Esophagus (tissue), 2 donors: ENCODE measurements around the gene AOPEP. TPM values are rescaled to one million over a fixed set of nuclear protein-coding genes. Genes with fewer than 3 reads are reported as not detected.

ENCODE experiments used
- H3K27ac ChIP-seq, 2 donors: one replicate each; pipeline ENCODE4 v1.5.1; 2013; ENCODE audit warnings: low read depth in 2 of 2, mild to moderate bottlenecking in 2 of 2, inconsistent platforms in 1 of 2, low read length in 1 of 2, moderate library complexity in 1 of 2
- H3K27me3 ChIP-seq, 2 donors: one replicate each; pipeline ENCODE4 v1.6.1; 2013; ENCODE audit warnings: low read length in 2 of 2, control low read depth in 1 of 2, mild to moderate bottlenecking in 1 of 2; ENCODE audit not compliant: insufficient read depth in 2 of 2, control insufficient read depth in 1 of 2
- H3K36me3 ChIP-seq, 2 donors: one replicate each; pipeline ENCODE4 v1.6.1; 2013; ENCODE audit warnings: low read length in 1 of 2; ENCODE audit not compliant: control insufficient read depth in 2 of 2, insufficient read depth in 2 of 2
- H3K4me1 ChIP-seq, 2 donors: one replicate each; pipeline ENCODE4 v1.6.1; 2013; ENCODE audit warnings: low read length in 1 of 2; ENCODE audit not compliant: control insufficient read depth in 2 of 2, insufficient read depth in 2 of 2
- H3K4me3 ChIP-seq, 2 donors: one replicate each; pipeline ENCODE4 v1.5.1; 2013; ENCODE audit warnings: low read length in 2 of 2, mild to moderate bottlenecking in 2 of 2, low read depth in 1 of 2, moderate library complexity in 1 of 2
- H3K9me3 ChIP-seq, 2 donors: one replicate each; pipeline ENCODE4 v1.6.1; 2013; ENCODE audit warnings: mild to moderate bottlenecking in 2 of 2, low read depth in 1 of 2, low read length in 1 of 2, moderate library complexity in 1 of 2; ENCODE audit not compliant: control insufficient read depth in 2 of 2, insufficient read depth in 1 of 2
- WGBS, 2 donors: extraction: QIAGEN DNeasy Blood & Tissue Kit; methylation state at CpG; one replicate each; pipeline ENCODE4 v1.1.7; 2013; 5-methylcytosine and 5-hydroxymethylcytosine counted together
- polyA plus RNA-seq, 2 donors: library from polyadenylated mRNA; stranded (reverse); fragments of 200-250 nt; gene quantifications; one replicate each; pipeline ENCODE4 v1.2.3, GENCODE V29; 2013
- donor health status: healthy with polysubstance abuse.
- donor health status: Bipolar disorder and iron deficiency.

AOPEP gene
- polyA plus RNA-seq, 2 donors: 99.6 to 111 TPM

DNA sequence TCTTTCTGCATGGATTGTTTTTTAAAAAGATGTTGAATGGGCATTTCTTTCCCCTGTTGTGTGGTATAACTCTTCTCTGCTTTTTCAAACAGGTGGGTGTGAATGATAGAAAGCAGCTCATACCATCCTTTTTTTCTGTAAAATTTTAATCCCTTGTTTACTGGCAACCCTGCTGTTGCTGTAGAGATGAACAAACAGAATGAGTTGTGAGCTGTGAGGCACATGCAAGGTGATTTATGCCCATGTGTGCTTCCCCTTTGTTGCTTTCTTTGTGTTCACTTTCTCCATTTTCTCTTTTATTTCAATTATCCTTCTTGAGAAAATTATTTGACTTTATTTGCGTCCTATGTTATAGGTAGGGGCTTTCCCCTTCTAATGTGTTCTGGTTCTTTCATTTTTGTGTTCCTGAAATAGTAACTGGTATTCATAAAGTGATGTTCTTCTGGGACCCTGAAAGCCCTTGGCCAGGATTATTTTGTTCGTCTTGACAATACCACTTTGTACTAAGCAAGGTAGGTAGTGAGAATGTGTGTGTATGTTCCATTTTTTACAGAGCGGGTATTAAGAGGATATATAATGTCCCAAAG, 79.9 kb downstream of the AOPEP start:
- 71 to 76% methylated on average over 3 of the region's 3 CpGs for WGBS, 2 donors
- peaks cover 2 to 8% of the 10 kb centered on the region in 2 donors for H3K4me1 ChIP-seq

DNA sequence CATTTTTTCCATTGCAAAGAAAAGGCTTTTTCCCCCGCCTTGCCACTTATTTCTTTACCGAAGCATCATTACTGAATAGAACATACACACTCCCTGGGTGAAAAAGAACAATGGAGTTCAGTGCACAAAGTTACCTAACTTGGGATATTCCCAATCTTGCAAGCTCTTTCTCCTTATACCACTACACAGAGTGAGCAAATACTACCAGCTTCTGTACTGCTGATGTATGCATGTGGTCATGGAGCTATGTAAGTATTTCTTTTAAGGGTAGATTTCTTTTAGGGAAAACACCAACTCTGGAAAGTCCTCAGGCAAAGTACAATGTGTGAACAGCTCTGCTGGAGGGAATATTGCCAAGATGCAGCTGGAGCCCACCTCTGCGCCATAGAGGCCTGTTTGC, 81.1 kb downstream of the AOPEP start:
- Histone ChIP-seq H3K4me1 (peaks cover 2 to 8% of the 10 kb centered on the region in 2 donors), H3K4me3 (no peak overlapping the region), H3K36me3 (peaks cover 4% of the 10 kb centered on the region in 2 donors), H3K27me3 (no peaks in the 10 kb centered on the region), H3K27ac (no peak overlapping the region), H3K9me3 (no peaks in the 10 kb centered on the region)
- WGBS, 2 donors: 82 to 96% methylated on average over 3 of the region's 3 CpGs

More for the DNA sequence above, 79.9 kb downstream of the AOPEP start:
- Histone ChIP-seq H3K27me3 (no peaks in the 10 kb centered on the region), H3K36me3 (peaks cover 4% of the 10 kb centered on the region in 2 donors), H3K27ac (peak overlapping the region; percentile 68 to 71), H3K9me3 (no peaks in the 10 kb centered on the region), H3K4me3 (no peak overlapping the region)

DNA sequence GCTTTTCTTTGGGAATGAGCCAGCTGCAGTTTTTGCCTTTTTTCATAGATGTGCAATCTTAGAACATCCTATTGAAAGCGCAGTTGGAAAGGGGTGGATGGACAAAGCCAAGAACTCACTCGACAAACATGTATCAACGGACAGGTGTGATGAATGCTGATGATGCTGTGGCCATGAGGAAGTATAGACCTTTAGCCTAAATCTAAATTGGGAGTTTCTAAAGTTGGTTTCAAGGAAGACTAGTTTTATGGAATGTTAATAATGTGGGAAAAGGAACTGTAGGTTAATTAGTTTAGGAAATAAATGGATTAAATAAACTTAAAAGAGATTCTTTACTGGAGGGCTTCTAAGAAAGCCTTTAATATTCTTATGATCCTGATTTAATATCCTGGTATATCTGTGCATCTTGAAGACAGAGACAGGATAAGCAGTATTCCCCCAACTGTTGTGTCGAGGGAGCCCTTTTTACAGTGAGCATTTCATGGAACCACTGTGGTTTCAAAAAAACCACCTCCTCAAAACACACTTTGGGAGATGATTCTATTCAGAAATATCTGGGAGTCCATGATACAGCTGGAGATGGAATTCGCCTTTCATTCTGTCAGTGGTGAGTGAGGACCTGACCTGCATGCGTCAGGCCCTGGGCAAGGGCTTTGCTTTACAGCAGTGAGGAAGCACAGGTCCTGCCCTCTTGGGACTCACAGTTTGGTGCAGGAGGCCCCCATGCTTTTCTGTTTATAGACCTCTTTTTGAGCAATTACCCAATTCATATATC, 82.6 kb downstream of the AOPEP start:
- H3K4me1 ChIP-seq: peaks cover 2 to 5% of the 10 kb centered on the region in 2 donors

DNA sequence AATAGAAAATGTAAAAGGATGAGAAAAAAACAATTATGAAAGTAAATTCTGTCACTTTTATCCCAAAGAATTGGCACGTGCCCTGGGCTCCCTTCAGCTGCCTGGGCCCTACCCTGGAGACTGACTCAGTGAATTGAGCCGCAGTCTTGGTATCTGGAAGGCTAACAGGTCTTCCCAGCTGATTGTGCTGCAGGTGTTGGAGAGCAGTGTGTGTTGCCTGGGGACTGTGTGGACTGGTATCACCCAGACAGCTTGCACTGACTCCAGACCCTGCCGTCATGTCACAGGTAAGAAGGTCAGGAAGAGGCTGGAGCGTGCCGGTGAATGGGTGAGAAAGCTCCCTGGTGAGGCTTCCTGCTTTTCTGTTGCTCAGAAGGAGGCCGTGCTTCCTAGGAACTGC, 83.3 kb downstream of the AOPEP start:
- Histone ChIP-seq H3K4me1 (peaks cover 2 to 4% of the 10 kb centered on the region in 2 donors), H3K9me3 (no peaks in the 10 kb centered on the region), H3K4me3 (no peak overlapping the region), H3K27ac (no peak overlapping the region), H3K27me3 (no peaks in the 10 kb centered on the region), H3K36me3 (peaks cover 4% of the 10 kb centered on the region in 2 donors)
- whole genome bisulfite sequencing, 2 donors: 84 to 86% methylated on average over 6 of the region's 6 CpGs

More for the DNA sequence above, 82.6 kb downstream of the AOPEP start:
- no peaks in the 10 kb centered on the region for H3K27me3 ChIP-seq
- WGBS, 2 donors: 95 to 97% methylated on average over 6 of the region's 6 CpGs
- H3K36me3 ChIP-seq: peaks cover 4% of the 10 kb centered on the region in 2 donors
- no peak overlapping the region for H3K4me3 ChIP-seq
- no peaks in the 10 kb centered on the region for H3K9me3 ChIP-seq
- H3K27ac ChIP-seq: no peak overlapping the region

DNA sequence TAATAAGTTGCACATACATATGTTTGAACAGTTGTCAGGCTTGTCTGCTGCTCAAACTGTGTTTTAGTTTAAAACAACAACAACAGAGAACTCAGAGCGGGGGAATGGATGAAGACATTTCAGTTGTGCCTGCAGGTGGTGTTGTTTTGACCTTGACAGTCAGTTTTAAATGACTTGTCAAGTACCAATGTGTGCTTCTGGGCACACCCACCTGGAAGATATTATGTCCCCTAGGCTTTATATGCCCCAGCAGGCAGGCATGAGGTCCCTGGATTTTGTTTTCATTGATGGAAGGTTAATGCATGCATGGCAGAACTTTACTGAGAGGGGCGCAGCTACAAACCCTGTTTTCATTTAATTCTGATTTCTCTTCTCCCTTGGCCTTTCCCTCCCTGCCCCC, 84.6 kb downstream of the AOPEP start:
- Histone ChIP-seq H3K27ac (no peak overlapping the region), H3K4me3 (no peak overlapping the region), H3K4me1 (peaks cover 2 to 3% of the 10 kb centered on the region in 2 donors), H3K9me3 (no peaks in the 10 kb centered on the region), H3K27me3 (no peaks in the 10 kb centered on the region), H3K36me3 (peaks cover 4% of the 10 kb centered on the region in 2 donors)
- WGBS, 2 donors: 81 to 91% methylated on average over 2 of the region's 2 CpGs

DNA sequence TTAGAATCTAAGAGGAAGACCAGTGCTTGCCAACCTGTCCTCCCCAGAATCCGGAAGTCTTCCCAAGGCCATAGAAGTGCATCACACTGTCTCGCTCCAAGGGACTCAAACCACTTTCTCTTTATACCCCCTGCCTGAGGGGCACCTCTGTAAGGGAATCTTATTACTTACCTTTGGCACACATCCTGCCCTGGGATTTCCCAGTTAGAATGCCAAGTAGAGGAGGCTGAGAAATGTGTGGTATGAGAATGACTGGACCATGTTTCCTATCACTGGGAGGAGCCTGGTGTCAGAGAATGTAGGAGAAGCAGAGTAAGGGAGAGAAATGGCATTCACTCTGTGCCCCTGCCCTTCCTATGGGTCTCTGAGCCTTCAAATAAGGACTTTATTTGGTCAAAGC, 85.8 kb downstream of the AOPEP start:
- no peak overlapping the region for H3K27ac ChIP-seq
- 68 to 75% methylated on average over 2 of the region's 2 CpGs for WGBS, 2 donors
- no peak overlapping the region for H3K4me3 ChIP-seq
- H3K36me3 ChIP-seq: peaks cover 4% of the 10 kb centered on the region in 2 donors
- H3K27me3 ChIP-seq: no peaks in the 10 kb centered on the region
- no peaks in the 10 kb centered on the region for H3K9me3 ChIP-seq
- peaks cover 2 to 3% of the 10 kb centered on the region in 2 donors for H3K4me1 ChIP-seq

DNA sequence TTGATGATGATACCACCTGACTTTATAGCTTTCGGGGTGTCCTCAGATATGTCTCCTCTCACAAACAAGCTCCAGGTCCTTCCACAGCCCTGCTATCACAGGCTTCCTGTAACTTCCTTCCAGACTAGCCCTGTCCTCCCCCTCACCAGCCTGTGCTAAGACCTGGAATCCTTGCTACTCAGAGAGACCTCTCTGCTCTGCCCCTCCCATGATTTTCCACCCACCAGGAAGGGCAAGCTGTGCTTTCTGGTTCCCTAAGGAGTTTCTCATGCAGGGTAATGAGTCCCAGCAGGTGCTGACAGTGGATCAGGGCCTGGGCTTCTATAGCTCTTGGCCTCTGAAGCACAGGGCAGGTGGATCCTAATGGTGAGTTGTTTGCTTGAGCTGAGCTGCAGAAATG, 86.9 kb downstream of the AOPEP start:
- Histone ChIP-seq H3K9me3 (no peaks in the 10 kb centered on the region), H3K27ac (no peak overlapping the region), H3K27me3 (no peaks in the 10 kb centered on the region), H3K36me3 (peaks cover 4% of the 10 kb centered on the region in 2 donors), H3K4me1 (peaks cover 2 to 3% of the 10 kb centered on the region in 2 donors), H3K4me3 (no peak overlapping the region)
- WGBS, 2 donors: 96 to 100% methylated on average over 1 of the region's 1 CpG

DNA sequence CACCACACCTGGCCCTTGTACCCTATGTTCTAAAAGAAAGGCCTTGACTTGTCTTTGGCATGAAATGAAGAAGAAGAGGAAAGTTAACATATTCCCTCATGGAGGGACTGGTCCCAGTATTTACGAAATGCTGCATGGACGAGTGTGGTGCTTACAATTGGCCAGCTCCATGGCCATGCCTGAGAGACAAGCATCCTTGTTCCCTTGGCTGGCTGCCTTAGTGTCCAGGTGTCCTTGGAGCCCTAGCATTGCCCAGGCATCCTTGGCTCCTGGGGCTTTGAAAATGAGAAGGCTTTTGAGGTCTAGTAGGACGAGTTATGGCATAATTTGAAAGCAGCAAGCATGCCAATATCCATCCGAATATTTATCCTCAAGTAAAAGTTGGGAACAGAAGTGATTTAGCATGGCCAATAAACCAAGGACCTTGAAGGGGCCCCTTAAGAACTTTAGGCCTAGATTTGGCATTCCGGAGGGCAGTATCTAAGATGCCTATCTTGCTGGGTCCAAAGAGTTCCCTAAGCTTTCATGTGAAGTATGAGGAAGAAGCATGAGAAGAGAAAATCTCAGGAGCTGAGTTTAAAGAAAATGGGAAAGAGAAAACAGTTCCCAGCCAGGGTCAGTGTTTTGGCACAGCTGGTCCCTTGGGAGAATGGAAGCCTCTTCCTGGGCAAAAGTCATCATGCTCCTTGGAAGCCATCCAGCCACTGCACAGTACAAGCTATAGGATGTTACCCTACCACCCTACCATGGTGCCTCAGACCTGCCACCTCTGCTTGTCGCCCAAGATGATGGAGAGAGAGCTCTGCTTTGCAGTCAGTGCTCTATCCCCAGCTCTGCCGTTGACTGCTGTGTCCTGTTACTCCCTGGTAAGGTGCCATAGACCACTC, 91.0 kb downstream of the AOPEP start:
- H3K36me3 ChIP-seq: no peaks in the 10 kb centered on the region
- no peaks in the 10 kb centered on the region for H3K4me1 ChIP-seq
- 63 to 80% methylated on average over 7 of the region's 7 CpGs for WGBS, 2 donors
- H3K27ac ChIP-seq: peak overlapping the region in 1 of 2 donors; percentile 74
- no peaks in the 10 kb centered on the region for H3K9me3 ChIP-seq
- no peak overlapping the region for H3K4me3 ChIP-seq
- no peaks in the 10 kb centered on the region for H3K27me3 ChIP-seq

DNA sequence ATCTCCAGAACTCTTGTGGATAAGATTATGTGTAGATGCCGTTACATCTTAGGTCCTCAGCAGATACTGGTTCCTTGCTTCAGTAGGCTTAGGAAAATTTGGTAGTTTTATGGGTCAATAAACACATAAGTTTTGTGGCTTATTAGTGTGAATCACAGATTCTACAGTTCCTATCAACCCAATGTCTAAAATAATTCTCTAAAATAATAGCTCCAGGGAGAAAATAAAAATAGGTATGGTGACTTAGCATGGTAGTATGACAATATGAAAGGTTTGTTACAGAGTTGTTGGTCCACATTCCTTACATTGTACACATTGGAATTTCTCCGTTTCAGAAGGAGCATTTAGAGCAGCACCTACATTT, 91.7 kb downstream of the AOPEP start:
- peak overlapping the region in 1 of 2 donors; percentile 74 for H3K27ac ChIP-seq
- H3K27me3 ChIP-seq: no peaks in the 10 kb centered on the region
- H3K36me3 ChIP-seq: no peaks in the 10 kb centered on the region
- no peaks in the 10 kb centered on the region for H3K4me1 ChIP-seq
- no peak overlapping the region for H3K4me3 ChIP-seq
- WGBS, 2 donors: 55 to 72% methylated on average over 2 of the region's 2 CpGs
- no peaks in the 10 kb centered on the region for H3K9me3 ChIP-seq
